Measurements from ENCODE around the gene ERMN.
A peak's percentile ranks its signal among the peaks of the same experiment; 100 is the strongest.
"Not testable (repeated sequence)": the region's sequence is repeated elsewhere in the genome, so short reads cannot be mapped to it uniquely, and the experiment has no call there.

ERMN gene, protein sequence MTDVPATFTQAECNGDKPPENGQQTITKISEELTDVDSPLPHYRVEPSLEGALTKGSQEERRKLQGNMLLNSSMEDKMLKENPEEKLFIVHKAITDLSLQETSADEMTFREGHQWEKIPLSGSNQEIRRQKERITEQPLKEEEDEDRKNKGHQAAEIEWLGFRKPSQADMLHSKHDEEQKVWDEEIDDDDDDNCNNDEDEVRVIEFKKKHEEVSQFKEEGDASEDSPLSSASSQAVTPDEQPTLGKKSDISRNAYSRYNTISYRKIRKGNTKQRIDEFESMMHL

GRCh38 chr2:157325786-157326185 lies at the start of gene ERMN:
Gene ERMN (minus strand): TSS chr2:157325824. CDS start chr2:157325642, 182 bp downstream.
- no peak for DNase-seq

GRCh38 chr2:157375384-157375783 lies 49.8 kb upstream of the ERMN start:
- no peak for DNase-seq

- DNase-seq = not testable (repeated sequence)
Observed at GRCh38 chr2:157368508-157368907, 42.9 kb upstream of the ERMN start.

- DNase-seq = no peak
Observed at GRCh38 chr2:157367704-157368103, 42.1 kb upstream of the ERMN start.

DNA sequence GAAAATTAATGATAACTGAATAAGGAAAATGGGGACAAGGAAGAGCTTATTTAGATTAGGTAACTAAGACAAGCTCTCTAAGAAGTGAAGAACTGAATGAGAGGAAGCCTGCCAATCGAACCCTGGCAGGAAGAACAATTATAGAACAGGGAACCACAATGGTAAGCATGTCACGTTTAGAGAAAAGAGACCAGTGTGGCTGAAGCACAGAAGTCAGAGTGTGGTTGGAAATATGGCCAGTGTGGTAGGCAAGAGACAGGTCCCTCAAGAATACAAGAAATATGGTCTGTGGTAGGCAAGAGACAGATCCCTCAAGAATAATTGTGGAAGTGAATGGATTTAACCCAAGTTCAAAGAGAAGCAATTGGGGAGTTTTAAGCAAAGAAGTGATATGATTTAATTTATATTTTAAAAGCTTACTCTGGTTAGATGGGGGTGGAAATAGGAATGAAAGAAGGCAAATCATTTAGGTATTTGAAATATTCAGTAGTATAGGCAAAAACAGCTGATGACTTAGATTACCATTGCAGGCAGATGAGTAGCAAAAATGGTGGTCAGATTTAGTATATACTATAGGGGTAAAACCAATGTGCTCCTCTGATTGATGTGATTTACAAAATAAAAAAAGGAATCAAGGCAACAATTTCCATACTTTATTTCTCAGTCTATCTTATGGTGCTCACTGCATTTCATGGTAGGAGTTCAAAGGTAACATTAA lies 38.8 kb upstream of the ERMN start:
- DNase-seq = no peak

GRCh38 chr2:157363612-157364101 lies 38.0 kb upstream of the ERMN start:
- no peak for DNase-seq

DNA sequence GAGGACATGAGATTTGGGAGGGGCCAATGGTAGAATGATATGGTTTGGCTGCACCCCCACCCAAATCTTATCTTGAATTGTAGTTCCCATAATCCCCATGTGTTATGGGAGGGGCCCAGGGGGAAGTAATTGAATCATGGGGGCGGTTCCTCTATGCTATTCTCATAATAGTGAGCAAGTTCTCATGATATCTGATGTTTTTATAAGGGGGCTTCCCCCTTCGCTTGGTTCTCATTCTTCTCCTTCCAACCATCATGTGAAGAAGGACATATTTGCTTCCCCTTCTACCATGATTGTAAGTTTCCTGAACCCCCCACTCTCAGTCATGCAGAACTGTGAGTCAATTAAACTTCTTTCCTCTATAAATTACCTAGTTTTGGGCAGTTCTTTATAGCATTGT lies 37.0 kb upstream of the ERMN start:
- DNase-seq = no peak

- no peak for DNase-seq
Observed at GRCh38 chr2:157361526-157361925, 35.9 kb upstream of the ERMN start.

DNA sequence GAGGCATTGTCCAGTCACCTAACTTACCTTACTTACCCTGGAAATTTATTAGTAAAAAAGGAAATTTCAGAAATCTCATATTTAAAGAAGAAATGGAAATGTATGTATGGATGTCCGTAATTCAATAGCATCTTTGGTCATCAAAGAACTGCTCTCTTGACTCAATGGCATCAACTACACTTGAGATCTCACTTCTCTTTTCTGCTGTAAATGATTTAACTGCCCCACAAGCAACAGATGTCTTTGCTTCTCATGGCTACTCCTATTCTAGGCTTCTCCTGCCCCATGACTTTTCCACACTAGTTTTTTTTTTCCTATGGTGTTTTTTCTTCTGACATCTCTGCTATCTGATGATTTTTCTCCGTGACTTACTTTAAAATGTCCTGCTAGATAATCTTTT lies 34.0 kb upstream of the ERMN start:
- DNase-seq = no peak

- DNase-seq = no peak
Observed at GRCh38 chr2:157355618-157356017, 30.0 kb upstream of the ERMN start.

- no peak for DNase-seq
Observed at GRCh38 chr2:157349949-157350515, 24.4 kb upstream of the ERMN start.

DNA sequence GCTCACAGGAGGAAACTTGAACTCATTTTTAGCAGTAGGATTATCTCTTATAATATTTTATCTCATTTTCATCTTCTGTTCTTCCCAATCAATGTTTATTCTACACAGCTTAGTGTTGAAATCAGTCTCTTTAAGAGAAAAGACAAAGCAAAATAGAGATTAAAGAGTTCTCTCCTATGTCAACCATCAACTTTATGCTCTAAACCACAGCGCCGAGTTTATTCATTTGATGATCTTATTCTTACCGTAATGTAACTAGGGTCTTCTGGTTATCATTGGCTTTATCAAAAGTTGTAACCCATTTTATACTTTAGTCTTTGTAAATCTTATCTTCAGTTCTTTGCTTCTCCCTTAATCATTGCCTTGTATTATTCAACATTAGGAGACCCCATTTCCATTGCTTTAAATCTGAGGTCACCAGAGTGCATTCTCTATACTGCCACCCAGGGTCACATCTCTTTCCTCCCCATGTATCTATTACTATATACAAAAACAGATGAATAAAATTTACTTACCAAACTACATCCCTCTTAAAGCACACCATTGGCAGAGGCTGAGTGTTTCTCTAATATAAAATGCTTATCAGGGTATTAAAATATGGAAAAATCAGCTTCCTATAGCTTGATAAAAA lies 22.8 kb upstream of the ERMN start:
- no peak for DNase-seq

GRCh38 chr2:157345647-157346389 lies 20.2 kb upstream of the ERMN start:
- DNase-seq = no peak

DNA sequence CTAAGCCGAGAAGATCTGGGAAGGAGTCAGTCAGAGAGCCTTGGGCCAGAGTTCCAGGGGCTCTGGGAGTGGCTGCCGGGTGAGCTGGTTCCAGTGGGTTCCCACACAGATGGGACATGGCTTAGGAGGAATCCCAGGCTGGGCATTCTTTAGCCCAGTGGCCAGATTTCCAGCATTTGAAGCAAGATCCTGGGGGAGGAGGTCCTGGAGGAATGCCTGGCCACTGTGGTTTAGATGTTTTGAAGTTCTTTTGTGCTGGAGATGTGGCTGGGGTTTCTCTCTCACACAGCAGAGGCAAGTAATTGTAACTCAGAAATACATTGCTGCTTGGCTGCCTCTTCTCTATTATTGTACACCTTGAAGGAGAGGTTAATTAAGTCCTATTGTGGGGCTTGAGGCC lies 15.8 kb upstream of the ERMN start:
- DNase-seq = not testable (repeated sequence)

GRCh38 chr2:157339965-157340655 lies 14.5 kb upstream of the ERMN start:
- no peak for DNase-seq

- no peak for DNase-seq
Observed at GRCh38 chr2:157337978-157338377, 12.4 kb upstream of the ERMN start.

DNA sequence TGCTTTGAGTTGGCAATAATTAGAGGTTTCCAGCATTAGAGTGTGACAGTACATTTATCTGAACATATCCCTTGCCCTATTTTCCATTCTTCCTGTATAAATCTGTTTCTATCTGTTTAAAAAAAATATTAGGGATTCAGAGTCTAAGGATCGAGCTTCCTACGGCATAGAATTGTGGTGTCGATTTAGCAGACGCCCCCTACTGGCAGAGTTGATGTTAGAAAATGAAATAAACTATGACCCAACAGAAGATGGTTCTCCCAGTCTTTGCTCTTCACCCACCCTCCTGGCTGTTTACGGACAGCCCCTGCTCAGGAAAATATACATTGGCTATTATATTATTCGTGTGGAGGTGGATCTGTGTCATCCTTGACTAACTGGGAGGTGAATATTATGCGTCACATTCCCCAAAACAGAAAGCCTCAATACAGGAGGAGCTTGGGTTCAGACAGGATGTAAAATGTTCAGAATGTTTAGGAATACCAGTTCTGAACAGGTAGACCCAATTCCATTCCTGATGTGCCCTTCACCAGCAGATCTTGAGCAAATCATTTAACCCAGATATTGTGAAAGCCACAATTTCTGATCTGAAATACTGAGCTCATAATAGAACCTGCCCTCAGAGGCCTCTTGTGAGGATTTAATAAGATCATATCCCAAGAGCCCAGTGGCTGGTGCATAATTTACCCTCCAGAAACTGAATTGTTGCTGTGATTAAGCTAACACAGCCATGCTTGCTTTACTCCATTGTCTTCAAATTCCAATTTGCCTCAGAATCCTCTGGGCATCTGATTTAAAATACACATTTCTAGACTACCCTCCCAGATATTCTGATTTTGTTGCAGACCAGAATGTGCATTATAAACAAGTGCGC lies 10.8 kb upstream of the ERMN start:
- DNase-seq = peak; percentile 56

DNA sequence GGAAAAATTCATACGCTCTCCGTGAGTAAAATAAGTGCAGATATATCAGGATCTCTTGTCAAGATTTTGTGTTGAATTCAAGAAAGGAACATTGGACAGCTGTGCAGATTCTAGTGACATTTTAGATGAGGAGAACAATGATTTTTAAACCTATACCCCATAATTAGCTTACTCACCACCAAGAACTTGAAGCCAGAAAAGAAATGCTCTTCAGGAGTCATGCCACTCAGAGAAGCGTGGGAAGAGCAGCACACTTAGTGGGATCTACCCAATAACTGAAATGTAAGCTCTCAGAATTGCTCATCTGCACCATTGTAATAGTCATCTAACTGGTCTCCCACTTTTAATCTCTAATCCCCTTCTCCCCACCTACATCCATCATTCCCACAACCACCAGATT lies 9.2 kb upstream of the ERMN start:
- peak; percentile 22 for DNase-seq

DNA sequence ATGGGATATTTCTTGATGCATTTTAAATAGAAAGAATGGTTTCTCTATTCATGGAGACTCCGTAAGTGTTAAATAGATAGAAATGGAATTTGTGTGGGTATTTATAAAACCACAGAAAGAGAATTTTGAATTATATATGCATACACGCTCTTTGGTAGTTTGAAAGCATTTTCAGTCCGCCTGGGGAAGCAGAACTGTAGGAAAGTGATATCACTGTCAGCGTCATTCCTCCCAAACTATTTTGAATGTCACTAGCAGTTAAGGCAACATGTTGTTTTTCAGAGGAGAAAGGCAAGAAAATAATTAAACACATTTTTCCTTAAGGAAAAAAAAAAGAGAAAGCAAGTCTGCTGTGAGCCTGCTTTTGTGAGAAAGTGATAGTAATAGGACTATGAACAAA lies 8.7 kb upstream of the ERMN start:
- DNase-seq = no peak

DNA sequence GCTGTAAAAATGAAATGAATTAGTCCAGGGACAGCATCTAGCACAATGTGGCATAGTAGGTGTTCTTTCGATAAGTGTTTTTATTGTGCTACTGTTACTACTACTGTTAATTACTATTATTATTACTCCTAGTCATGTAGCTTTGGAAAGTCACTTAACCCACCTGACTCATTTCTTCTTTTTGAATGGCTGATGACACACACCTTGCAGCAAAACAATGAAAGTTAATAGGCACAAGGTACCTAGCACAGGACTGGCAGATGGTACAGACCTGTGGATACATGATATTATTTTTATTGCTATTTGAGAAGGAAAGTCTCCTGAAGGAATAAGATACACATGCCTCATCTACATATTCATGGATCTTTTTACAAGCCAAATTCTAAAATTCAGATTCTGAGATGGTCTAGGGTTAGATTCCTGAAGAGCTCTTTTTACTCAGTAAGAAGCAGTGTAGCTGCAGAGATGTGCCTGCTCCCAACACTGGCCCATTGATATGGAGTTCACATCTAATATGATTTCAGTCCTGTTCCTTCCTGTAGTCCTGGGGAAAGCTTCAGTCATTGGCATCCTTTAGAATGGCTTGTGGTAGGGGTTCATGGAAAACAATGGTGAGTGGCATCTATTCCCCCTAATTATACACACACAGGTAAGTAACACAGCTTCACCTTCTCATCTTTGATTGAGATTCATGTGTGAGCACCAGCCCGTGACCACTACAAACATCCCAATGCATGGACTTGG lies 7.9 kb upstream of the ERMN start:
- peak; percentile 26 for DNase-seq

Data from stimulated activated CD4-positive, alpha-beta T cell treated with anti-CD3 and anti-CD28 coated beads, Interleukin-4, amount 100 ng/mL, for 24 hours (primary cell).